DMS 273 (cell line): ENCODE results near the gene CHI3L1.

Experiments
- DNase-seq: peaks from one replicate; lab custom pipeline; 2025; ENCODE audit not compliant: unreplicated experiment; lab: John Stamatoyannopoulos, UW

Gene CHI3L1

DNA sequence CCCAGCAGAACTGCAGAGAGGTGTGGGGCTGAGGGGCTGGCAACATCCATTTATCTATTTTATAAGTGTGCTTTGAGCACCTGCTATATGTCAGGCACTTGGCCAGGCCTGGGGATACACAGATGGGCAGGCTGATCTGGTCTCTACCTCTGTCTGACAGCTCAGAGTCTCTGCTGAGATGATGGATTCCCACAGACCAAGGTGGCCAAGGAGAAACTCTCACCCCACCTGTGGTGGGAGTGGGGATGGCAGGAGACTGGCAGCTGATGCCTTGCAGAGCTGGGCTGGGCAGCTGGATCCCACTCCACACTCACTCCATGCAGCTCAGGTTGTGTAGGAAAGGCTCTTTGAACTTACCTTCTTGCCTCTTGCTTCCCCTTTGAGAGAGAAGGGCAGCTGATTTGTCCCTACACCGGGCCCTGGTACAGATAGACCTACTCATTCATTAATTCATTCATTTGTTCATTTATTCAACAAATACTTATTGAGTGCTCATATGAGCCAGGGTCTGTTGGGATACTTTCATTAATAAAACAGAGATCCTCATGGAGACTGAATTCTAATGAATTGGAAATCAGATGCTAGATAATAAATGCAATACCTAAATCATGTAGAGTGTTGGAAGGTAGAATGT is 50.0 kb downstream of the CHI3L1 start:
- peak; percentile 69 for DNase-seq

- no peak for DNase-seq
Observed at GRCh38 chr1:203135636-203136305, 50.7 kb downstream of the CHI3L1 start.

GRCh38 chr1:203133970-203134725 is 52.4 kb downstream of the CHI3L1 start:
- peak; percentile 70 for DNase-seq

GRCh38 chr1:203131548-203132200 is 54.8 kb downstream of the CHI3L1 start:
- DNase-seq, result no peak

DNA sequence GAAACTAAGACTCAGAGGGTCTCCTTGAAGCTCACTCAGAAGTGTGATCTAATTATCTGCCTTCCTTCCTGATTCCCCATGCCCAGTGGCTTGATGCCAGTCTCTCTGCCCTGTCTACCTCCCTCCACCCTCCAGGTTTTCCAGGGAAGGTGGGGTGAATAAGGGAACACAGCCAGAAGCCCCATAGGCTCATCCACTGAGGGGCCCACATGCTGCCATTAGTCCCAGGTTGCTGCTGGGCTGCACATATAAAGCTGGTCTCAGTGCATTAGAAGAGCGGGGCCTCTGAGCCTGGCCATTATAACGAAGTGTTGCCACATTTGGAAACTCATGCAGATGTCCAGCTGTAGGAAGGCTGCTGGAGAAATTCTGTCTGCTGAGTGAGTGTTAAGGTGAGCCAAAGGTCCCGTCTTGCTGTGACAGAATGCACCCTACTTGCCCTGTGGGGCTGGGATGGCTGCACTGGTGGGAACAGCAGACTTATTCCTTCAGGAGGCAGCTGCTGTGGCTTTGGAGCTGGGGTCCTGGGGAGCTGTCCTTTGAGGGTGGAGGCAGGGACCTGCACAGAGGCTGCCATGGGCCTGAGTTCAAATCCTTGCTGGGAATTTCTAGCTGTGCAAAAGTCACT is 56.0 kb downstream of the CHI3L1 start:
- DNase-seq, result peak; percentile 45

GRCh38 chr1:203129501-203130231 is 56.8 kb downstream of the CHI3L1 start:
- DNase-seq, result peak; percentile 59
